Sigmoid colon (tissue), 7 donors: ENCODE data around the gene SLC51B. TPM values are rescaled to one million over a fixed set of nuclear protein-coding genes. Genes with fewer than 3 reads are reported as not detected.
A peak's percentile ranks its signal among the peaks of the same experiment; 100 is the strongest.
"Not testable (repeated sequence)": the region's sequence is repeated elsewhere in the genome, so short reads cannot be mapped to it uniquely, and the experiment has no call there.

Experiments used
- DNase-seq: peaks from one replicate; pipeline ENCODE4 v3.0.0-alpha.2; 2019
- H3K27ac ChIP-seq, 4 donors: fragments of 200-600 bp; sonication (generic); one replicate each; pipeline ENCODE4 v1.5.1; 2016 to 2019; ENCODE audit warnings: mild to moderate bottlenecking in 1 of 4
- H3K27me3 ChIP-seq, 3 donors: fragments of 200-600 bp; sonication (generic); one replicate each; pipeline ENCODE4 v1.5.1; 2019; ENCODE audit warnings: mild to moderate bottlenecking in 1 of 3
- H3K36me3 ChIP-seq, 4 donors: fragments of 200-600 bp; sonication (generic); one replicate each; pipeline ENCODE4 v1.5.1; 2016 to 2019
- H3K4me1 ChIP-seq, 4 donors: fragments of 200-600 bp; sonication (generic); one replicate each; pipeline ENCODE4 v1.5.1; 2017 to 2019
- H3K4me3 ChIP-seq, 4 donors: fragments of 200-600 bp; sonication (generic); one replicate each; pipeline ENCODE4 v1.5.1; 2017 to 2019; ENCODE audit warnings: mild to moderate bottlenecking in 2 of 4, moderate library complexity in 1 of 4
- H3K9me3 ChIP-seq, 4 donors: fragments of 200-600 bp in 3 of 4; sonication (generic) in 3 of 4; one replicate each; pipeline versions ENCODE4 v1.5.1 to v1.6.1; 2013 to 2019
- CTCF ChIP-seq, 4 experiments: fragments of 450-650 bp in 3 of 4; fragments of 200-600 bp in 1 of 4; IDR thresholded peaks; one replicate each; pipeline ENCODE4 v1.5.1; 2016 to 2019; ENCODE audit warnings: antibody characterized with exemption in 4 of 4, mild to moderate bottlenecking in 3 of 4, moderate library complexity in 2 of 4
- EP300 ChIP-seq, 4 donors: sonication (generic); formaldehyde crosslinking; IDR thresholded peaks; one replicate each; pipeline ENCODE4 v1.6.1; 2017; ENCODE audit warnings: antibody characterized with exemption in 4 of 4
- POLR2A ChIP-seq, 2 donors: fragments of 450-650 bp; IDR thresholded peaks; one replicate each; pipeline ENCODE4 v1.6.1; 2016; ENCODE audit warnings: antibody characterized with exemption in 2 of 2, mild to moderate bottlenecking in 2 of 2, moderate library complexity in 2 of 2
- POLR2AphosphoS5 ChIP-seq, 4 donors: sonication (generic); formaldehyde crosslinking; IDR thresholded peaks; one replicate each; pipeline ENCODE4 v1.6.1; 2017; ENCODE audit warnings: antibody characterized with exemption in 4 of 4
- WGBS, 2 donors: extraction: QIAGEN DNeasy Blood & Tissue Kit; methylation state at CpG; one replicate each; pipeline ENCODE4 v1.1.7; 2013; 5-methylcytosine and 5-hydroxymethylcytosine counted together
- intact Hi-C: fragments of 100-400 bp; cut with DNase I; formaldehyde crosslinking; loops from one replicate; pipeline ENCODE4 v1.15.1; 2023
- polyA plus RNA-seq, 3 donors: library from polyadenylated mRNA; stranded (reverse); fragments of 200-250 nt; gene quantifications; one replicate each; pipeline ENCODE4 v1.2.3, GENCODE V29; 2013
- total RNA-seq, 4 donors: library from RNA; depleted of rRNA; stranded (reverse); fragments of >200 nt; gene quantifications; one replicate each; pipeline ENCODE4 v1.1.0, GENCODE V29; 2016
- donor health status: healthy with polysubstance abuse.
- donor health status: Bipolar disorder and iron deficiency.
- donor health status: healthy.

SLC51B gene
- total and polyA plus RNA-seq, 7 donors, result 76.3 to 92.5 (median 77.0) TPM; not detected in 4

- Histone ChIP-seq H3K9me3 (no peaks in the 10 kb centered on the region), H3K27ac (no peak overlapping the region), H3K36me3 (no peaks in the 10 kb centered on the region), H3K27me3 (no peaks in the 10 kb centered on the region), H3K4me1 (peaks cover 0 to 16% (median 9%) of the 10 kb centered on the region in 4 donors), H3K4me3 (no peak overlapping the region)
- intact Hi-C loops, result no loop called here
- 96% methylated on average over 3 of the region's 3 CpGs for WGBS, 2 donors
- TF ChIP-seq POLR2AphosphoS5 (IDR thresholded peaks at IDR 0.05) (no peak), POLR2A (IDR thresholded peaks at IDR 0.05) (no peak), EP300 (IDR thresholded peaks at IDR 0.05) (no peak), CTCF (IDR thresholded peaks at IDR 0.05) (no peak)
- DNase-seq, result no peak
Measured at GRCh38 chr15:65038428-65038827, 6.8 kb upstream of the SLC51B start.

- H3K4me1 ChIP-seq, result peaks cover 0 to 13% (median 5%) of the 10 kb centered on the region in 4 donors
- 79 to 88% methylated on average over 5 of the region's 5 CpGs for WGBS, 2 donors
- intact Hi-C loops, result no loop called here
- no peaks in the 10 kb centered on the region for H3K9me3 ChIP-seq
- no peak for DNase-seq
- no peaks in the 10 kb centered on the region for H3K36me3 ChIP-seq
- no peak overlapping the region for H3K27ac ChIP-seq
- no peaks in the 10 kb centered on the region for H3K27me3 ChIP-seq
- TF ChIP-seq POLR2AphosphoS5 (IDR thresholded peaks at IDR 0.05) (no peak), POLR2A (IDR thresholded peaks at IDR 0.05) (no peak), EP300 (IDR thresholded peaks at IDR 0.05) (no peak), CTCF (IDR thresholded peaks at IDR 0.05) (no peak)
- H3K4me3 ChIP-seq, result no peak overlapping the region
Measured at GRCh38 chr15:65038836-65039235, 6.4 kb upstream of the SLC51B start.

- no peak for DNase-seq
- Histone ChIP-seq H3K27me3 (no peaks in the 10 kb centered on the region), H3K4me1 (peaks cover 0 to 20% (median 8%) of the 10 kb centered on the region in 4 donors), H3K4me3 (no peak overlapping the region), H3K9me3 (no peaks in the 10 kb centered on the region), H3K27ac (no peak overlapping the region), H3K36me3 (no peaks in the 10 kb centered on the region)
- TF ChIP-seq CTCF (IDR thresholded peaks at IDR 0.05) (no peak), EP300 (IDR thresholded peaks at IDR 0.05) (no peak), POLR2AphosphoS5 (IDR thresholded peaks at IDR 0.05) (no peak), POLR2A (IDR thresholded peaks at IDR 0.05) (no peak)
- 92 to 95% methylated on average over 6 of the region's 6 CpGs for WGBS, 2 donors
- intact Hi-C loops, result no loop called here
Measured at GRCh38 chr15:65040461-65040860, 4.7 kb upstream of the SLC51B start.

- no peak overlapping the region for H3K27ac ChIP-seq
- TF ChIP-seq POLR2AphosphoS5 (IDR thresholded peaks at IDR 0.05) (no peak), EP300 (IDR thresholded peaks at IDR 0.05) (no peak), POLR2A (IDR thresholded peaks at IDR 0.05) (no peak), CTCF (IDR thresholded peaks at IDR 0.05) (no peak)
- peaks cover 0 to 20% (median 8%) of the 10 kb centered on the region in 4 donors for H3K4me1 ChIP-seq
- no peak overlapping the region for H3K4me3 ChIP-seq
- no peaks in the 10 kb centered on the region for H3K9me3 ChIP-seq
- H3K36me3 ChIP-seq, result no peaks in the 10 kb centered on the region
- 60 to 88% methylated on average over 2 of the region's 2 CpGs for WGBS, 2 donors
- no peak for DNase-seq
- H3K27me3 ChIP-seq, result no peaks in the 10 kb centered on the region
- intact Hi-C loops, result no loop called here
Measured at GRCh38 chr15:65041787-65042186, 3.4 kb upstream of the SLC51B start.

GRCh38 chr15:65042776-65043327 lies 2.3 kb upstream of the SLC51B start:
- 9 to 64% methylated on average over 4 of the region's 4 CpGs for WGBS, 2 donors
- peaks cover 0 to 20% (median 8%) of the 10 kb centered on the region in 4 donors for H3K4me1 ChIP-seq
- no peak for DNase-seq
- TF ChIP-seq CTCF (IDR thresholded peaks at IDR 0.05) (no peak), POLR2A (IDR thresholded peaks at IDR 0.05) (no peak), EP300 (IDR thresholded peaks at IDR 0.05) (no peak), POLR2AphosphoS5 (IDR thresholded peaks at IDR 0.05) (no peak)
- H3K4me3 ChIP-seq, result no peak overlapping the region
- H3K36me3 ChIP-seq, result no peaks in the 10 kb centered on the region
- H3K9me3 ChIP-seq, result no peaks in the 10 kb centered on the region
- H3K27ac ChIP-seq, result peak overlapping the region in 1 of 4 donors; percentile 39
- H3K27me3 ChIP-seq, result no peaks in the 10 kb centered on the region
- intact Hi-C loops, result no loop called here

GRCh38 chr15:65044218-65044617 lies 969 bp upstream of the SLC51B start:
- intact Hi-C loops, H3K27me3 ChIP-seq, H3K36me3 ChIP-seq, H3K4me3 ChIP-seq, DNase-seq, H3K9me3 ChIP-seq: not testable (repeated sequence)
- Histone ChIP-seq H3K4me1 (peaks cover 0 to 20% (median 8%) of the 10 kb centered on the region in 4 donors), H3K27ac (peak overlapping the region in 1 of 4 donors; percentile 23)
- 20 to 70% methylated on average over 5 of the region's 5 CpGs for WGBS, 2 donors
